ENCODE measurements around the gene FOLR3. TPM values are rescaled to one million over a fixed set of nuclear protein-coding genes. Genes with fewer than 3 reads are reported as not detected.

FOLR3 gene
- total and polyA plus RNA-seq, 9 of the 15 experiments (the other 6 are each of a cell fraction or from before 2014, with no cell fraction given), result not detected

GRCh38 chr11:72116019-72116755 is 19.3 kb upstream of the FOLR3 start:
- Histone ChIP-seq H2AFZ (ENCODE audit: low read depth, low read length) (peak overlapping the region; percentile 93), H3K36me3 (ENCODE audit: control insufficient read depth, insufficient read depth, low read length) (0 out of 3 replicates have a peak, but pooled peaks cover under 1% of the 10 kb centered on the region), H3K9me3 (replicated peaks; ENCODE audit: control insufficient read depth, insufficient read depth, low read depth, low read length) (no peaks in the 10 kb centered on the region), H3K27ac (ENCODE audit: extremely low read depth, low read depth, low read length) (peak overlapping the region; percentile 21; the same call in 1 of the 3 replicates), H3K9ac (ENCODE audit: insufficient read depth in 1 of 2, low read depth in 2 of 2, low read length in 2 of 2) (peak overlapping the region; percentile 1 to 12; a peak in 2 of 4 replicates), H3K9me1 (ENCODE audit: control insufficient read depth, insufficient read depth, low read length) (no peaks in the 10 kb centered on the region), H3K4me2 (ENCODE audit: insufficient read depth, low read length) (no peak overlapping the region), H3K27me3 (ENCODE audit: control insufficient read depth in 2 of 2, insufficient read depth in 2 of 2, low read length in 2 of 2) (no peaks in the 10 kb centered on the region), H3K4me1 (replicated peaks in 1 of 2; ENCODE audit: control insufficient read depth in 2 of 2, insufficient read depth in 2 of 2, low read length in 2 of 2) (peaks cover 20 to 42% of the 10 kb centered on the region in 2 experiments), H4K20me1 (replicated peaks; ENCODE audit: control insufficient read depth, insufficient read depth, low read length) (no peaks in the 10 kb centered on the region), H3K4me3 (no peak overlapping the region), H3K79me2 (ENCODE audit: control insufficient read depth, insufficient read depth, low read length) (peaks cover 3% of the 10 kb centered on the region; the same call in 1 of the 3 replicates)
- in situ Hi-C loops (cut with MboI) (no loop called here), intact Hi-C loops (cut with micrococcal nuclease) (no loop called here)
- ATAC-seq, result no peak
- ChIA-PET POLR2A (interaction anchor here (0.7 to 1.5 kb wide), 3 partner anchors 8 to 86 kb away, joined by 3 to 4 read pairs (median 3); partner anchors contain the start of gene TOMT), CTCF (ENCODE audit: low intra/inter-chr PET ratio) (no interaction called here)
- no peak for DNase-seq (ENCODE audit: extremely low read depth in 1 of 4, low spot score in 3 of 4)
- BruUV-seq (replicated peaks), result no TSS peak
- WGBS (ENCODE audit: insufficient coverage, low coverage, missing lambda C conversion rate), result 76% methylated on average over 6 of the region's 6 CpGs
- no peak for FAIRE-seq
- TF ChIP-seq NR1H2 (CRISPR knock-in tag; IDR thresholded peaks at IDR 0.05) (no peak), ZNF324 (CRISPR knock-in tag; IDR thresholded peaks at IDR 0.05) (no peak), ZBTB8A (IDR thresholded peaks at IDR 0.05; ENCODE audit: partially characterized antibody) (no peak), L3MBTL2 (IDR thresholded peaks at IDR 0.05) (peak; percentile 10; the same call in 1 of the 2 replicates), JUND (IDR thresholded peaks at IDR 0.05; ENCODE audit: borderline replicate concordance, low read depth, low read length) (no peak), JUND (tag; IDR thresholded peaks at IDR 0.05; ENCODE audit: borderline replicate concordance, low read depth, low read length) (peak; percentile 51; the same call in 1 of the 3 replicates), SRSF3 (IDR thresholded peaks at IDR 0.05; ENCODE audit: insufficient read depth, low read length) (no peak), POLR2B (IDR thresholded peaks at IDR 0.05; ENCODE audit: low read depth, partially characterized antibody) (no peak), ELF4 (CRISPR knock-in tag; IDR thresholded peaks at IDR 0.05) (no peak), KDM1A (IDR thresholded peaks at IDR 0.05) (no peak), ZNF507 (tag; conservative IDR thresholded peaks at IDR 0.05) (no peak), LARP7 (IDR thresholded peaks at IDR 0.05) (no peak), ZNF217 (CRISPR knock-in tag; IDR thresholded peaks at IDR 0.05) (no peak)
- TF ChIP-seq, protein P1, sequence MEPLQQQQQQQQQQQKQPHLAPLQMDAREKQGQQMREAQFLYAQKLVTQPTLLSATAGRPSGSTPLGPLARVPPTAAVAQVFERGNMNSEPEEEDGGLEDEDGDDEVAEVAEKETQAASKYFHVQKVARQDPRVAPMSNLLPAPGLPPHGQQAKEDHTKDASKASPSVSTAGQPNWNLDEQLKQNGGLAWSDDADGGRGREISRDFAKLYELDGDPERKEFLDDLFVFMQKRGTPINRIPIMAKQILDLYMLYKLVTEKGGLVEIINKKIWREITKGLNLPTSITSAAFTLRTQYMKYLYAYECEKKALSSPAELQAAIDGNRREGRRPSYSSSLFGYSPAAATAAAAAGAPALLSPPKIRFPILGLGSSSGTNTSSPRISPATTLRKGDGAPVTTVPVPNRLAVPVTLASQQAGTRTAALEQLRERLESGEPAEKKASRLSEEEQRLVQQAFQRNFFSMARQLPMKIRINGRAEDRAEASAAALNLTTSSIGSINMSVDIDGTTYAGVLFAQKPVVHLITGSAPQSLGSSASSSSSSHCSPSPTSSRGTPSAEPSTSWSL (CRISPR knock-in tag; IDR thresholded peaks at IDR 0.05; ENCODE audit: borderline replicate concordance), result no peak
- TF ChIP-seq, protein P2, sequence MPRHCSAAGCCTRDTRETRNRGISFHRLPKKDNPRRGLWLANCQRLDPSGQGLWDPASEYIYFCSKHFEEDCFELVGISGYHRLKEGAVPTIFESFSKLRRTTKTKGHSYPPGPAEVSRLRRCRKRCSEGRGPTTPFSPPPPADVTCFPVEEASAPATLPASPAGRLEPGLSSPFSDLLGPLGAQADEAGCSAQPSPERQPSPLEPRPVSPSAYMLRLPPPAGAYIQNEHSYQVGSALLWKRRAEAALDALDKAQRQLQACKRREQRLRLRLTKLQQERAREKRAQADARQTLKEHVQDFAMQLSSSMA (CRISPR knock-in tag; IDR thresholded peaks at IDR 0.05), result no peak
- TF ChIP-seq, protein P3, sequence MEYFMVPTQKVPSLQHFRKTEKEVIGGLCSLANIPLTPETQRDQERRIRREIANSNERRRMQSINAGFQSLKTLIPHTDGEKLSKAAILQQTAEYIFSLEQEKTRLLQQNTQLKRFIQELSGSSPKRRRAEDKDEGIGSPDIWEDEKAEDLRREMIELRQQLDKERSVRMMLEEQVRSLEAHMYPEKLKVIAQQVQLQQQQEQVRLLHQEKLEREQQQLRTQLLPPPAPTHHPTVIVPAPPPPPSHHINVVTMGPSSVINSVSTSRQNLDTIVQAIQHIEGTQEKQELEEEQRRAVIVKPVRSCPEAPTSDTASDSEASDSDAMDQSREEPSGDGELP (CRISPR knock-in tag; IDR thresholded peaks at IDR 0.05; ENCODE audit: borderline replicate concordance), result no peak
